ENCODE data around the gene PCTP. TPM values are rescaled to one million over a fixed set of nuclear protein-coding genes. Genes with fewer than 3 reads are reported as not detected.

PCTP gene
- total and polyA plus RNA-seq, 9 of the 15 experiments (the other 6 are each of a cell fraction or from before 2014, with no cell fraction given) = 10.9 to 62.3 (median 41.2) TPM

- no peak for TF ChIP-seq ELK3 (CRISPR knock-in tag; IDR thresholded peaks at IDR 0.05)
- TF ChIP-seq GTF3C2 (IDR thresholded peaks at IDR 0.05; ENCODE audit: borderline replicate concordance, extremely low read depth, insufficient read length) = no peak
- TF ChIP-seq THRAP3 (IDR thresholded peaks at IDR 0.05; ENCODE audit: borderline replicate concordance) = no peak
- TF ChIP-seq ZNF518B (CRISPR knock-in tag; IDR thresholded peaks at IDR 0.05) = no peak
- no peak for TF ChIP-seq SIN3A (IDR thresholded peaks at IDR 0.05; ENCODE audit: borderline replicate concordance in 2 of 2, control insufficient read depth in 1 of 2, low read depth in 2 of 2, low read length in 2 of 2)
- TF ChIP-seq E2F3 (CRISPR knock-in tag; IDR thresholded peaks at IDR 0.05) = no peak
- no peak for TF ChIP-seq HOXB6 (CRISPR knock-in tag; IDR thresholded peaks at IDR 0.05; ENCODE audit: borderline replicate concordance)
- no peak for TF ChIP-seq ARID4B (CRISPR knock-in tag; IDR thresholded peaks at IDR 0.05)
- TF ChIP-seq MYBL2 (IDR thresholded peaks at IDR 0.05; ENCODE audit: low read depth) = peak; percentile 75
- TF ChIP-seq MYBL2 (CRISPR knock-in tag; IDR thresholded peaks at IDR 0.05; ENCODE audit: borderline replicate concordance) = no peak
- TF ChIP-seq ASH1L (IDR thresholded peaks at IDR 0.05; ENCODE audit: borderline replicate concordance, low read depth, partially characterized antibody) = no peak
- no peak for TF ChIP-seq CEBPG (CRISPR knock-in tag; IDR thresholded peaks at IDR 0.05)
- no peak for TF ChIP-seq CEBPG (tag; conservative IDR thresholded peaks at IDR 0.05 in 1 of 2, IDR thresholded peaks at IDR 0.05 in 1 of 2)
Observed at GRCh38 chr17:55737976-55738501, 12.8 kb upstream of the PCTP start (continued).
